Fibroblast of lung (primary cell): Measurements from ENCODE around the gene MAML2. TPM values are rescaled to one million over a fixed set of nuclear protein-coding genes. Genes with fewer than 3 reads are reported as not detected.
A peak's percentile ranks its signal among the peaks of the same experiment; 100 is the strongest.

Experiments
- DNase-seq, 2 donors: peaks; one replicate each; pipeline versions ENCODE4 v3.0.0 to v3.0.0-alpha.2; 2010; ENCODE audit warnings: low read depth in 2 of 2
- H2AFZ ChIP-seq: 2 replicates; pipeline ENCODE4 v1.5.1; 2012; ENCODE audit warnings: low read length, control low read depth, inconsistent platforms
- H3K27ac ChIP-seq: 2 replicates; pipeline ENCODE4 v1.5.1; 2011; ENCODE audit warnings: low read length, control low read depth; ENCODE audit not compliant: insufficient read depth
- H3K27me3 ChIP-seq: 2 replicates; pipeline ENCODE4 v1.5.1; 2011; ENCODE audit warnings: mild to moderate bottlenecking, low read length; ENCODE audit not compliant: control insufficient read depth, insufficient read depth
- H3K36me3 ChIP-seq: 2 replicates; pipeline ENCODE4 v1.5.1; 2011; ENCODE audit warnings: low read length; ENCODE audit not compliant: control insufficient read depth, insufficient read depth
- H3K4me1 ChIP-seq: 2 replicates; pipeline ENCODE4 v1.5.1; 2011; ENCODE audit warnings: low read length; ENCODE audit not compliant: control insufficient read depth, insufficient read depth; ENCODE audit errors: extremely low read depth
- H3K4me2 ChIP-seq: 2 replicates; pipeline ENCODE4 v1.5.1; 2011; ENCODE audit warnings: low read length, control low read depth; ENCODE audit not compliant: insufficient read depth; ENCODE audit errors: extremely low read depth
- H3K4me3 ChIP-seq, 4 experiments: fragments of 200-600 bp in 1 of 4; sonication (generic) in 1 of 4; replicated peaks in 1 of 4; 2 replicates each; pipeline ENCODE4 v1.5.1; 2011 to 2016; ENCODE audit warnings: low read length in 4 of 4, low read depth in 3 of 4, mild to moderate bottlenecking in 3 of 4, control low read depth in 2 of 4, inconsistent platforms in 1 of 4, mixed read lengths in 1 of 4; ENCODE audit not compliant: insufficient read depth in 1 of 4; ENCODE audit errors: control extremely low read depth in 1 of 4
- H3K79me2 ChIP-seq: 2 replicates; pipeline ENCODE4 v1.5.1; 2012; ENCODE audit warnings: mild to moderate bottlenecking, low read length, inconsistent platforms; ENCODE audit not compliant: control insufficient read depth, insufficient read depth
- H3K9ac ChIP-seq: 2 replicates; pipeline ENCODE4 v1.5.1; 2011; ENCODE audit warnings: mild to moderate bottlenecking, low read length, control low read depth; ENCODE audit not compliant: insufficient read depth
- H3K9me3 ChIP-seq: 2 replicates; pipeline ENCODE4 v1.5.1; 2012; ENCODE audit warnings: low read depth, low read length; ENCODE audit not compliant: control insufficient read depth, insufficient read depth
- H4K20me1 ChIP-seq: 2 replicates; pipeline ENCODE4 v1.5.1; 2011; ENCODE audit warnings: low read length; ENCODE audit not compliant: control insufficient read depth, insufficient read depth; ENCODE audit errors: extremely low read depth
- EZH2 ChIP-seq: IDR thresholded peaks from 2 replicates; pipeline ENCODE4 v1.5.1; 2012; ENCODE audit warnings: low read length, control low read depth, mild to moderate bottlenecking; ENCODE audit errors: missing control alignments
- polyA plus RNA-seq, 2 donors: library from polyadenylated mRNA; depleted of rRNA in 1 of 2; stranded (reverse) in 1 of 2; unstranded in 1 of 2; fragments of >200 nt; gene quantifications; 2 replicates each; pipeline ENCODE4 v1.2.1, GENCODE V29; 2011 to 2012; ENCODE audit warnings: missing spikeins in 1 of 2
- total RNA-seq: library from RNA; depleted of rRNA; stranded (reverse); fragments of >200 nt; gene quantifications from 2 replicates; pipeline ENCODE4 v1.2.1, GENCODE V29; 2014
- TF ChIP-seq, protein P1 (sequence below), 2 donors: IDR thresholded peaks in 1 of 2; conservative IDR thresholded peaks in 1 of 2; 1 replicate in 1 of 2; 2 replicates in 1 of 2; pipeline ENCODE4 v1.5.1; 2011 to 2012; ENCODE audit warnings: low read length in 2 of 2, control low read depth in 1 of 2, inconsistent platforms in 1 of 2, low read depth in 1 of 2, mild to moderate bottlenecking in 1 of 2

The MAML2 gene
- total and polyA plus RNA-seq, 2 donors (not counting 1 experiment from before 2014, with no cell fraction given), result 13.0 to 19.0 TPM

DNA sequence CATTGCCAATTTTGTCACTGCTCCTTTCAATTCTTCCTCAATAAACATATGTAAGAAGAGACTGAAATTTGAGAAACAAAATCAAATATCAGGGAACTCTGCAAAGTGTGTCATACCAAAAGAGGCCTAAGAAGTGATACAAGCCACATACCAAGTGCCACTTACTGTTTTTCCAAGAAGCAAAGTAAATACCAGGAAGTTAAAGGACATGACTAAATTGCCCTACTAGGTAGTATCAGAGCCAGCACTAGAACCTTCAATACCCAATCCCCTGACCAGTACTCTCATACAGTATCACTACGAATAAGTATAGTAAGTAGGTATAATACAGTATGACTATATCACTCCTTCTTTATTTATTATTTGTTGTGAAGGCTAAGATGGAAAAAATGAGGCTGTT, 13.6 kb downstream of the MAML2 start:
- peak in 1 of 2 donors; percentile 32 for DNase-seq
- Histone ChIP-seq H4K20me1 (no peaks in the 10 kb centered on the region), H3K79me2 (peaks cover 73% of the 10 kb centered on the region), H3K36me3 (no peaks in the 10 kb centered on the region), H3K9me3 (no peaks in the 10 kb centered on the region), H3K27me3 (no peaks in the 10 kb centered on the region), H3K4me2 (no peak overlapping the region), H3K4me3 (no peak overlapping the region), H3K9ac (no peak overlapping the region), H3K4me1 (peaks cover 21% of the 10 kb centered on the region), H3K27ac (no peak overlapping the region), H2AFZ (no peak overlapping the region)
- no peak for TF ChIP-seq EZH2
- TF ChIP-seq, protein P1, sequence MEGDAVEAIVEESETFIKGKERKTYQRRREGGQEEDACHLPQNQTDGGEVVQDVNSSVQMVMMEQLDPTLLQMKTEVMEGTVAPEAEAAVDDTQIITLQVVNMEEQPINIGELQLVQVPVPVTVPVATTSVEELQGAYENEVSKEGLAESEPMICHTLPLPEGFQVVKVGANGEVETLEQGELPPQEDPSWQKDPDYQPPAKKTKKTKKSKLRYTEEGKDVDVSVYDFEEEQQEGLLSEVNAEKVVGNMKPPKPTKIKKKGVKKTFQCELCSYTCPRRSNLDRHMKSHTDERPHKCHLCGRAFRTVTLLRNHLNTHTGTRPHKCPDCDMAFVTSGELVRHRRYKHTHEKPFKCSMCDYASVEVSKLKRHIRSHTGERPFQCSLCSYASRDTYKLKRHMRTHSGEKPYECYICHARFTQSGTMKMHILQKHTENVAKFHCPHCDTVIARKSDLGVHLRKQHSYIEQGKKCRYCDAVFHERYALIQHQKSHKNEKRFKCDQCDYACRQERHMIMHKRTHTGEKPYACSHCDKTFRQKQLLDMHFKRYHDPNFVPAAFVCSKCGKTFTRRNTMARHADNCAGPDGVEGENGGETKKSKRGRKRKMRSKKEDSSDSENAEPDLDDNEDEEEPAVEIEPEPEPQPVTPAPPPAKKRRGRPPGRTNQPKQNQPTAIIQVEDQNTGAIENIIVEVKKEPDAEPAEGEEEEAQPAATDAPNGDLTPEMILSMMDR (conservative IDR thresholded peaks at IDR 0.05 in 1 of 2, IDR thresholded peaks at IDR 0.05 in 1 of 2; ENCODE audit: low read depth in 1 of 2, low read length in 2 of 2), result no peak

GRCh38 chr11:96328395-96329010, 14.5 kb downstream of the MAML2 start:
- H3K36me3 ChIP-seq, result no peaks in the 10 kb centered on the region
- H3K27ac ChIP-seq, result no peak overlapping the region
- peak overlapping the region in 1 of 4 experiments; percentile 22 for H3K4me3 ChIP-seq
- no peaks in the 10 kb centered on the region for H3K27me3 ChIP-seq
- peaks cover 26% of the 10 kb centered on the region for H3K4me1 ChIP-seq
- TF ChIP-seq, protein P1 (conservative IDR thresholded peaks at IDR 0.05 in 1 of 2, IDR thresholded peaks at IDR 0.05 in 1 of 2; ENCODE audit: low read depth in 1 of 2, low read length in 2 of 2), result no peak
- no peaks in the 10 kb centered on the region for H4K20me1 ChIP-seq
- no peak overlapping the region for H2AFZ ChIP-seq
- DNase-seq, result peak; percentile 26 to 56
- H3K9ac ChIP-seq, result no peak overlapping the region
- peaks cover 73% of the 10 kb centered on the region for H3K79me2 ChIP-seq
- H3K4me2 ChIP-seq, result peak overlapping the region; percentile 28
- no peaks in the 10 kb centered on the region for H3K9me3 ChIP-seq

DNA sequence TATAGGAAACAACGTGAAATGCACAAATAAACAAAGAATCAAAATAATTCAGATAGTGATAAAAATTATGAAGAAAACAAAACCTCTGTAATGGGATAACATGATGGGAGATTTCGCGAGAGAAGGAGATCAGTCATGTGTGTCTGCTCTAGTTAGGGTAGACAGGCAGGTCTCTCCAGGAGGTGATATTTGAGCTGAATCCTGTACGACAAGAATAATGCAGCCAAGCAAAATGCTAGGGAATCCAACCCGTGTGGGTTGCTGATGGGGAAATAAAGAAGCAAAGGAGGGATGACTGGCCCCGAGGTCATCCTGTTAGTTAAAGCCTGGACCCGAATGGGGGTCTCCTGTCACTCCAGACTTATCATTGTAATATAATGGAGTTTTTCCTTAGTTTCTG, 16.0 kb downstream of the MAML2 start:
- Histone ChIP-seq H2AFZ (no peak overlapping the region), H3K79me2 (peaks cover 75% of the 10 kb centered on the region), H3K4me3 (no peak overlapping the region), H3K9me3 (no peaks in the 10 kb centered on the region), H4K20me1 (no peaks in the 10 kb centered on the region), H3K4me2 (no peak overlapping the region), H3K36me3 (no peaks in the 10 kb centered on the region), H3K4me1 (peaks cover 19% of the 10 kb centered on the region), H3K27me3 (no peaks in the 10 kb centered on the region), H3K9ac (no peak overlapping the region), H3K27ac (no peak overlapping the region)
- no peak for DNase-seq
- TF ChIP-seq EZH2, result no peak
- TF ChIP-seq, protein P1 (conservative IDR thresholded peaks at IDR 0.05 in 1 of 2, IDR thresholded peaks at IDR 0.05 in 1 of 2; ENCODE audit: low read depth in 1 of 2, low read length in 2 of 2), result no peak
